Endodermal cell (in vitro differentiated cells): ENCODE data around the gene EPHB1. TPM values are rescaled to one million over a fixed set of nuclear protein-coding genes. Genes with fewer than 3 reads are reported as not detected.

Experiments used
- DNase-seq: peaks from one replicate; pipeline ENCODE4 v3.0.0-alpha.2; 2017
- H3K27ac ChIP-seq: 2 replicates; pipeline ENCODE4 v1.5.1; 2013; ENCODE audit warnings: mild to moderate bottlenecking, low read depth, low read length, moderate library complexity
- H3K27me3 ChIP-seq: 2 replicates; pipeline ENCODE4 v1.6.1; 2013; ENCODE audit warnings: mild to moderate bottlenecking, low read length, moderate library complexity; ENCODE audit not compliant: insufficient read depth, control insufficient read depth, poor library complexity, severe bottlenecking
- H3K36me3 ChIP-seq: 2 replicates; pipeline ENCODE4 v1.7.0; 2013; ENCODE audit warnings: mild to moderate bottlenecking, low read length, moderate library complexity; ENCODE audit not compliant: control insufficient read depth, insufficient read depth
- H3K4me1 ChIP-seq: one replicate; pipeline ENCODE4 v1.7.0; 2013; ENCODE audit warnings: low read length; ENCODE audit not compliant: control insufficient read depth, insufficient read depth
- H3K4me3 ChIP-seq: 2 replicates; pipeline ENCODE4 v1.5.1; 2013; ENCODE audit warnings: mild to moderate bottlenecking, low read length, moderate library complexity
- H3K9ac ChIP-seq: 2 replicates; pipeline ENCODE4 v1.6.1; 2013; ENCODE audit warnings: mild to moderate bottlenecking, low read length, moderate library complexity; ENCODE audit not compliant: poor library complexity, severe bottlenecking; ENCODE audit errors: extremely low read depth
- H3K9me3 ChIP-seq: 2 replicates; pipeline ENCODE4 v1.6.1; 2013; ENCODE audit warnings: mild to moderate bottlenecking, low read length, moderate library complexity; ENCODE audit not compliant: control insufficient read depth
- H3K27ac Mint-ChIP-seq: 2 replicates; pipeline ENCODE4 v1.8.0; 2020; ENCODE audit warnings: mixed read lengths
- H3K27me3 Mint-ChIP-seq: 2 replicates; pipeline ENCODE4 v1.8.0; 2021; ENCODE audit warnings: mild to moderate bottlenecking, mixed read lengths; ENCODE audit not compliant: insufficient read depth
- H3K36me3 Mint-ChIP-seq: 2 replicates; pipeline ENCODE4 v1.8.0; 2020; ENCODE audit warnings: low read depth, mixed read lengths
- H3K4me1 Mint-ChIP-seq: 2 replicates; pipeline ENCODE4 v1.8.0; 2020; ENCODE audit warnings: mixed read lengths
- H3K4me3 Mint-ChIP-seq: 2 replicates; pipeline ENCODE4 v1.8.0; 2020; ENCODE audit warnings: mild to moderate bottlenecking, moderate library complexity, mixed read lengths
- H3K9me3 Mint-ChIP-seq: 2 replicates; pipeline ENCODE4 v1.8.0; 2020; ENCODE audit warnings: mild to moderate bottlenecking, mixed read lengths
- WGBS, 2 experiments: methylation state at CpG; one replicate each; pipeline versions ENCODE4 v1.1.5 to v1.1.7; 2013; ENCODE audit warnings: missing lambda C conversion rate in 2 of 2, mixed read lengths in 1 of 2; ENCODE audit not compliant: insufficient coverage in 1 of 2, insufficient read length in 1 of 2; 5-methylcytosine and 5-hydroxymethylcytosine counted together
- total RNA-seq, 2 donors: library from RNA; stranded (reverse); fragmentation: NEBNext Ultra II Directional in 1 of 2; extraction: Animal tissue kit (Norgen Biotek cat#: 25700) in 1 of 2; gene quantifications; 2 replicates in 1 of 2; 3 replicates in 1 of 2; pipeline ENCODE4 v1.2.1, GENCODE V29; 2021
- TF ChIP-seq, protein P1 (sequence below): fragments of 200-600 bp; sonication (generic); conservative IDR thresholded peaks from 2 replicates; pipeline ENCODE4 v1.5.0; 2021; ENCODE audit warnings: antibody characterized with exemption, mild to moderate bottlenecking

The EPHB1 gene
- total RNA-seq, 2 donors from 2014 or later: 2.9 to 3.6 TPM

DNA sequence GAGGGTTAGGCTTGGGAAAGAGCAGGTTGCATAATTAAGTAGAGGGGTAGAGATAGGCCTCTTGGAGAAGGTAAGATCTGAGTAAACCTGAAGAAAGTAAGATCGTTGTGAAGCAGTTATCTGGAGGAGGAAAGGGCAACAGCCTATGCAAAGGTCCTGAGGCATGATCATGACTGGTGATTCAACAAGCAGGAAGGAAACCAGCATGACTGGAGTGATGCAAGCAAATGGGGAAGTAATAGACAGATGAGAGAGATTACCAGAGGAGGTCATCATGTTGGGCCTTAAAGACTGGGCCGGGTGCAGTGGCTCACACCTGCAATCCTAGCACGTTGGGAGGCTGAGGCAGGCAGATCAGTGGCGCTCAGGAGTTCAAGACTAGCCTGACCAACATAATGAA lies 360.2 kb downstream of the EPHB1 start:
- H3K4me3 Mint-ChIP-seq: no peak overlapping the region
- Histone ChIP-seq H3K9ac (no peak overlapping the region), H3K4me3 (no peak overlapping the region), H3K27ac (no peak overlapping the region), H3K4me1 (no peaks in the 10 kb centered on the region), H3K36me3 (no peaks in the 10 kb centered on the region), H3K27me3 (peaks cover 28% of the 10 kb centered on the region), H3K9me3 (no peaks in the 10 kb centered on the region)
- H3K4me1 Mint-ChIP-seq: peaks cover 4% of the 10 kb centered on the region
- no peaks in the 10 kb centered on the region for H3K9me3 Mint-ChIP-seq
- TF ChIP-seq, protein P1, sequence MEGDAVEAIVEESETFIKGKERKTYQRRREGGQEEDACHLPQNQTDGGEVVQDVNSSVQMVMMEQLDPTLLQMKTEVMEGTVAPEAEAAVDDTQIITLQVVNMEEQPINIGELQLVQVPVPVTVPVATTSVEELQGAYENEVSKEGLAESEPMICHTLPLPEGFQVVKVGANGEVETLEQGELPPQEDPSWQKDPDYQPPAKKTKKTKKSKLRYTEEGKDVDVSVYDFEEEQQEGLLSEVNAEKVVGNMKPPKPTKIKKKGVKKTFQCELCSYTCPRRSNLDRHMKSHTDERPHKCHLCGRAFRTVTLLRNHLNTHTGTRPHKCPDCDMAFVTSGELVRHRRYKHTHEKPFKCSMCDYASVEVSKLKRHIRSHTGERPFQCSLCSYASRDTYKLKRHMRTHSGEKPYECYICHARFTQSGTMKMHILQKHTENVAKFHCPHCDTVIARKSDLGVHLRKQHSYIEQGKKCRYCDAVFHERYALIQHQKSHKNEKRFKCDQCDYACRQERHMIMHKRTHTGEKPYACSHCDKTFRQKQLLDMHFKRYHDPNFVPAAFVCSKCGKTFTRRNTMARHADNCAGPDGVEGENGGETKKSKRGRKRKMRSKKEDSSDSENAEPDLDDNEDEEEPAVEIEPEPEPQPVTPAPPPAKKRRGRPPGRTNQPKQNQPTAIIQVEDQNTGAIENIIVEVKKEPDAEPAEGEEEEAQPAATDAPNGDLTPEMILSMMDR: no peak
- peaks cover 36% of the 10 kb centered on the region for H3K27me3 Mint-ChIP-seq
- no peaks in the 10 kb centered on the region for H3K36me3 Mint-ChIP-seq
- WGBS, 2 experiments: 71 to 94% methylated on average over 2 to 4 of the region's 4 CpGs
- no peak overlapping the region for H3K27ac Mint-ChIP-seq
- no peak for DNase-seq

DNA sequence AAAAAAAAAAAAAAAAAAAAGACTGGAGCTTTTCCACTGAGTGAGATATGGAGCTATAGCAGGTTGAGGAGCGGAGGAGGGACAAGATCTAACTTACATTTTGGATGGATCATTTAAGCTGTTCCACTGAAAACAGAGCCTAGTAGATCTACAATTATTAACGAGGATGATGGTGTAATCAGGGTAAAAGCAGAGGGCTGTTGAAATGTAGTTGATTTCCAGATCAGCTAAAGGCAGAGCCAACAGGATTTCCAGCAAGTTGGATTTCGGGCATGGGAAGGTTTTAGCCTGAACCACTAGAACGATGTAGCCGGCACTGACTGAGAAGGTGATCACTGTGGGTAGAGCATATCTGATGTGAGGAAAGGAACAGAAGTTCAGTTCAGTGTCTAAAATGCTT lies 360.7 kb downstream of the EPHB1 start:
- Histone ChIP-seq H3K9ac (no peak overlapping the region), H3K4me1 (no peaks in the 10 kb centered on the region), H3K27me3 (peaks cover 23% of the 10 kb centered on the region), H3K4me3 (no peak overlapping the region), H3K9me3 (no peaks in the 10 kb centered on the region), H3K36me3 (no peaks in the 10 kb centered on the region), H3K27ac (no peak overlapping the region)
- DNase-seq: no peak
- no peak overlapping the region for H3K27ac Mint-ChIP-seq
- peaks cover 8% of the 10 kb centered on the region for H3K4me1 Mint-ChIP-seq
- TF ChIP-seq, protein P1: no peak
- H3K36me3 Mint-ChIP-seq: no peaks in the 10 kb centered on the region
- H3K9me3 Mint-ChIP-seq: no peaks in the 10 kb centered on the region
- 97 to 100% methylated on average over 5 of the region's 5 CpGs for WGBS, 2 experiments
- no peak overlapping the region for H3K4me3 Mint-ChIP-seq
- H3K27me3 Mint-ChIP-seq: peaks cover 40% of the 10 kb centered on the region

DNA sequence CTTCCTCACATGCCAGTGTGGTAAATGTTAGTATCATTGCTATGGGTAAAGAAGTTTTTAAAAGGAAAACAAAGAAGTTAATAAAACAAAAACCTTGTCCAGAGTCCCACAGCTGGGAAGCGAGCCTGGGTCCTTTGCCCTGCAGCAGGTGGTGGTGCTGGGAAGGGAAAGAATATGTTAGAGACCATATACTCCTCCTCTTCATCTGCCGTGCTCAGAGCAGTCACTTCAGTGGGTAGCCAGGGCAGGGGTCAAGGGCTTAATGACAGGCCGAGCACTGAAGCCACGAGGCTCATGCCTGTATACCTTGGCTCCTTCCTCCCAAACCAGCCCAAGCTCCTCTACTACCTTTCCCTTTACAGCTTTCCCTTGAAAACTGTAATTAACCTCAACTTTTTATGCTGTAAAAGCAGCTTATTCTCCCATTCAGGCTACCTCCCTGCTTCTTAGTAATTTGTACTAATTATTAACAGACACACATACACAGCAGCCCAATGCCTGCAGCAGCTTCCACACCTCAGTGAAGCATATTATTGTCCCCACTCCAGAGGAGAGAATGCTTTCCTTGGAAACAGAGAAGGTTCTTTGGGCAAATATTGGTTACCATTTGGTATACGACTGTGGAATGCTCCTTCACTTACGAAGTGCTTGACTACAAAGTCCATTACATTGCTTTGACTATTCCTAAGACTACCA lies 362.1 kb downstream of the EPHB1 start:
- peaks cover 37% of the 10 kb centered on the region for H3K27me3 ChIP-seq
- no peaks in the 10 kb centered on the region for H3K36me3 ChIP-seq
- H3K9me3 Mint-ChIP-seq: no peaks in the 10 kb centered on the region
- no peaks in the 10 kb centered on the region for H3K9me3 ChIP-seq
- no peak overlapping the region for H3K4me3 ChIP-seq
- no peak overlapping the region for H3K9ac ChIP-seq
- peaks cover 49% of the 10 kb centered on the region for H3K27me3 Mint-ChIP-seq
- peaks cover 16% of the 10 kb centered on the region for H3K4me1 Mint-ChIP-seq
- H3K36me3 Mint-ChIP-seq: no peaks in the 10 kb centered on the region
- no peaks in the 10 kb centered on the region for H3K4me1 ChIP-seq
- H3K27ac Mint-ChIP-seq: no peak overlapping the region
- 82 to 92% methylated on average over 2 to 6 of the region's 6 CpGs for WGBS, 2 experiments
- H3K27ac ChIP-seq: no peak overlapping the region
- DNase-seq: no peak
- no peak overlapping the region for H3K4me3 Mint-ChIP-seq
- TF ChIP-seq, protein P1: no peak
